ENCODE measurements around the gene PIP4K2C. TPM values are rescaled to one million over a fixed set of nuclear protein-coding genes. Genes with fewer than 3 reads are reported as not detected.
A peak's percentile ranks its signal among the peaks of the same experiment; 100 is the strongest.
"Not testable (repeated sequence)": the region's sequence is repeated elsewhere in the genome, so short reads cannot be mapped to it uniquely, and the experiment has no call there.

Gene PIP4K2C
- total RNA-seq, 2 donors from 2014 or later, result 63.5 to 67.9 TPM

GRCh38 chr12:57579677-57580465 is 11.1 kb upstream of the PIP4K2C start:
- ATAC-seq, result peak; percentile 75
- intact Hi-C loops (cut with DNase I, micrococcal nuclease), result loop anchor here (2.0 to 5.0 kb wide), 2 partner anchors 42 to 43 kb away; no protein-coding TSS in a partner anchor
- DNase-seq, result no peak

DNA sequence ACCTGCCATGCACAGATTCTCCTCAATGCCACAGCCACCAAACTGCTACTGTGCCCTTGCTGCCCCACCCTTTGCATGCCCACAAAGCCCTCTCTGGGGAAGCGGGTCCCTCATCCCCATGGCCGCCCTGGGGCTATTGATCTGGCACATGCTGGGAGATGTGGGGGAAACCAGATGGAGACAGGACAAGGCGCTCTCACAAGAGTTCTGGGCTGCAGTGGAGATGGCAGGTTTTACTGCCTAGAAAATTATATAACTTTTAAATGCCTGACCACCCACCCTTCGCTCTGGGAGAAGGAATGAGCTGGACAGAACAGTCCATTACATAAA is 10.6 kb upstream of the PIP4K2C start:
- ATAC-seq, result no peak
- DNase-seq, result no peak
- intact Hi-C loops (cut with DNase I, micrococcal nuclease), result loop anchor here in 1 of 2 donors (5.0 kb wide), 1 partner anchor 42 kb away; no protein-coding TSS in a partner anchor

- DNase-seq (no peak), ATAC-seq (no peak)
- intact Hi-C loops (cut with DNase I, micrococcal nuclease), result loop anchor here in 1 of 2 donors (5.0 kb wide), 1 partner anchor 40 kb away; no protein-coding TSS in a partner anchor
These were observed 9.2 kb upstream of the PIP4K2C start for GRCh38 chr12:57581802-57582201.

DNA sequence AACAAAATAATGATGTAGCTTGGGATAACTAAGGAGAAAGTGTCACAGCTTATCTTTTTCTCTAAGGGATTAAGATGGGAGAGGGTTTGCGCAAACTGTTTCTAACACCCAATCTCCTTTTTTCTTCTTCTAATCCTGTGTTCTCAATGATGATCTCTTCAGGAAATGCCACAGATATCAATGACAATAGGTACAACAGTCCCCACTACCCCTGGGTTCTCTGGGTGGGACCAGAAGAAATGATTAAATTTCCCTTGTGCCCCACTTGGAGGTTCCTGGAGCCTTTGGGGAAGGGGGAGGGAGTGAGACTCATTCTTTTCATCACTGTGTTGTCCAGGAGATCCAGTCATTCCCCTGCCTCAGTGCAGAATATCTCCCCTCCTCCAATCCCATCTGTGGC is 8.6 kb upstream of the PIP4K2C start:
- ATAC-seq, result no peak
- no peak for DNase-seq
- intact Hi-C loops (cut with DNase I, micrococcal nuclease), result loop anchor here in 1 of 2 donors (5.0 kb wide), 1 partner anchor 40 kb away; no protein-coding TSS in a partner anchor

GRCh38 chr12:57583008-57583831 is 7.8 kb upstream of the PIP4K2C start:
- intact Hi-C loops (cut with DNase I, micrococcal nuclease), result loop anchor here in 1 of 2 donors (5.0 kb wide), 1 partner anchor 39 kb away; no protein-coding TSS in a partner anchor
- DNase-seq (peak; percentile 32 to 52), ATAC-seq (peak; percentile 86)

- intact Hi-C loops (cut with DNase I, micrococcal nuclease), result loop anchor here in 1 of 2 donors (5.0 kb wide), 1 partner anchor 38 kb away; no protein-coding TSS in a partner anchor
- no peak for ATAC-seq
These were observed 6.9 kb upstream of the PIP4K2C start for GRCh38 chr12:57584050-57584449.

DNA sequence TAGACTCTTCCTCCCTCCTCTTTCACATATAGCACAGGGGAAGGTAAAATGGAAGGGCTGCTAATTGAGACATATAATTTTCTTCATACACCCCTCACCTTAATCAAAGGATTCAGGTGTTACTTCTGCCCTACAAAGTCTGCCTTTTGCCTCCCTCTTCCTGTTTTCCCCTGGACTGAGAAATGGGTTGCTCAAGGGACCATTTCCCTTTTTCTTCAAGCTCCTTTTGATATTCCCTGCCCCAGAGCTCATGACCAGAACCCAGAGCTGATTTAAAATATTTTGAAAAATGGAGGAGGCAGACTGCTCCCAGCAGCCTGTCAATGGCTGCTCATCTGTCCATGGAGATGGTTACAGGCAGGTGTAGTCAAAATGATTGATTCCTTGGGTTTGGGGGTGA is 6.3 kb upstream of the PIP4K2C start:
- ATAC-seq, result no peak
- intact Hi-C loops (cut with DNase I, micrococcal nuclease), result loop anchor here in 1 of 2 donors (5.0 kb wide), 1 partner anchor 38 kb away; no protein-coding TSS in a partner anchor
- DNase-seq, result no peak

More at GRCh38 chr12:57584050-57584449, 6.9 kb upstream of the PIP4K2C start:
- DNase-seq, result no peak

GRCh38 chr12:57585156-57585555 is 5.8 kb upstream of the PIP4K2C start:
- ATAC-seq (no peak), DNase-seq (no peak)
- intact Hi-C loops (cut with DNase I, micrococcal nuclease), result no loop called here

GRCh38 chr12:57586128-57586527 is 4.9 kb upstream of the PIP4K2C start:
- no peak for DNase-seq
- no peak for ATAC-seq
- intact Hi-C loops (cut with DNase I, micrococcal nuclease), result no loop called here

- DNase-seq (no peak), ATAC-seq (no peak)
- intact Hi-C loops (cut with DNase I, micrococcal nuclease), result no loop called here
These were observed 4.1 kb upstream of the PIP4K2C start for GRCh38 chr12:57586832-57587429.

DNA sequence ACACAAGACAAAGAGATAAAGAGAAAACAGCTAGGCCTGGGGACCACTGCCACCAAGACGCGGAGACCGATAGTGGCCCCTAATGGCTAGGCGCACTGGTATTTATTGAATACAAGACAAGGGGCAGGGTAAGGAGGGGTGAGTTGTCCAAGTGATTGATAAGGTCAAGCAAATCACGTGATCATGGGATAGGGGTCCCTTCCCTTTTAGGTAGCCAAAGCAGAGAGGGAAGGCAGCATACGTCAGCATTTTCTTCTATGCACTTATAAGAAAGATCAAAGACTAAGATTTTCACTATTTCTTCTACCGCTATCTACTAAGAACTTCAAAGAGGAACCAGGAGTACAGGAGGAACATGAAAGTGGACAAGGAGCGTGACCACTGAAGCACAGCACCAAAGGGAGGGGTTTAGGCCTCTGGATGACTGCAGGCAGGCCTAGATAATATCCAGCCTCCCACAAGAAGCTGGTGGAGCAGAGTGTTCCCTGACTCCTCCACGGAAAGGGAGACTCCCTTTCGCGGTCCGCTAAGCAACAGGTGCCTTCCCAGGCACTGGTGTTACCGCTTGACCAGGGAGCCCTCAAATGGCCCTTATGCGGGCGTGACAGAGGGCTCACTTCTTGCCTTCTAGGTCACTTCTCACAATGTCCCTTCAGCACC is 1.9 kb upstream of the PIP4K2C start:
- intact Hi-C loops (cut with DNase I, micrococcal nuclease); DNase-seq; ATAC-seq: not testable (repeated sequence)

- no peak for ATAC-seq
- no peak for DNase-seq
- intact Hi-C loops (cut with DNase I, micrococcal nuclease), result no loop called here
These were observed 521 bp upstream of the PIP4K2C start for GRCh38 chr12:57590479-57590863.

GRCh38 chr12:57591782-57592325 is 862 bp downstream of the PIP4K2C start:
- ATAC-seq (no peak), DNase-seq (peak in 1 of 2 donors; percentile 41)
- intact Hi-C loops (cut with DNase I, micrococcal nuclease), result no loop called here

DNA sequence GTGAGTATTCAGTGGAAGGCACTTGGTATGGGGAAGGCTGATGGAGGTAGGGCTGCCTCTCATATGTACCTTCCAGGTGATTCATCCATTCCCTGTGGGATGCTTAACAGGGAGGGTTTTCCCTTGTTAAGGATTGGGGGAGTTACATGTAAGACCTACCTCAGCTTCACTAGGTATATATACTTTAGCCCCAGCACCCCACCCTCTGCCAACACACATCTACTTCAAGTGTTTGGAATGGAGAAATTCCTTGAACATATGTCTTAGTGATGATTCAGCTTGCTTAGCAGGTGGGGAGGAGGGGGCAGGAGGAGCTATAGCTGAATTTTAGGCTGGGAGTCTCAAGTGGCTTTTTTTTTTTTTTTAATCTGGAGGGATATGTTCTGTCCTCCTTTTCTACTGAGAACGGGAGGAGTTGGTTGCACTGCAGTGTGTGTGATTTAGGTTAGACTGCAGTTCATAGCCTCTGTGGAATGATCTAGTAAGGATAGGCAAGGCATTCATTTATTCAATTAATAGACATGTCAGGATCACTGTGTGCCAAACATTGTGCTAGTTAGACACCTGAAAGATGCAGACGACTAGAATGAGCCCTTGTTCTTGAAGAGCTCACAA is 1.7 kb downstream of the PIP4K2C start:
- intact Hi-C loops (cut with DNase I, micrococcal nuclease), result no loop called here
- no peak for DNase-seq
- no peak for ATAC-seq

- intact Hi-C loops (cut with DNase I, micrococcal nuclease), result no loop called here
These were observed 2.2 kb downstream of the PIP4K2C start for GRCh38 chr12:57593187-57593586.

GRCh38 chr12:57600395-57600794 is 9.4 kb downstream of the PIP4K2C start:
- ATAC-seq (no peak), DNase-seq (no peak)
- intact Hi-C loops (cut with DNase I, micrococcal nuclease), result no loop called here

More at GRCh38 chr12:57593187-57593586, 2.2 kb downstream of the PIP4K2C start:
- ATAC-seq, result no peak
- DNase-seq, result no peak

DNA sequence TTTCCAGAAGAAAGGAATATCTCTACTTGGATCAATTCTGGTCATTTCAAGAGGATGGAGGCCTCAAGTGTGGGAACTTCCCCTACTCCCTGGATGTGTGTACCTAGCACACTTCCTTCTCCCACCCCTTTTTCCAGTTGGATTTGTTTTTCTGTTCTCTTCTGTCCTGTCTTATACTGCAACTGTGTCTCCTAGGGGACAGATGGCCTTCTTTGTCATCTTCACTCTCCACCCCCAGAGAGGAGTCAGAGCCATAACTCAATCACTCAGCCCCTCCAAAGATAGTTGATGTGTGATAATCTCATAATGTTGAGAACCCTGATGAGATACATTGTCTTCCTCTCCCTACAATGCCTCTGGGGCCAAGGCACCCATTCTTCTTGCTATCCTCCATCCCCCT is 11.6 kb downstream of the PIP4K2C start:
- ATAC-seq, result no peak
- intact Hi-C loops (cut with DNase I, micrococcal nuclease), result no loop called here
- no peak for DNase-seq

DNA sequence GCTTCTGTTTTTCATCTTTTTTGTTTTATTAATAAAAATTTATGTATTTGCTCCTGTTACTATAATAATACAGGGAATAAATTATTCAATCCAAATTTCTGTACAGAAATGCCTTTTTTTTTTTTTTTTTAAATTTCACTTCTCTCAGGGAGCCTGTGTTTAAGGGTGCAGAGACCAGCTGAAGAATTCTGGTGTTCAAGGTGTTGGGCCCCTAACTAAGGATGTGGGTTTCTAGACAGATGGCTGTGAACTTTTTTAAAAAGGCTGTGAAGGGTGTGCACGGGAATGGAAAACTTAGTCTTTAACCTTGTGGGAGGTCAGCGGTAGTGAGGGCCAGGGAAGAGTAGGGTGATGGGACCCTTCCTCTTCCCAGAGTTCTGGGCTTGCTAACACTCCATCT is 12.3 kb downstream of the PIP4K2C start:
- intact Hi-C loops (cut with DNase I, micrococcal nuclease), result no loop called here
- ATAC-seq (no peak), DNase-seq (no peak)
